Small intestine (tissue), 7 donors: ENCODE data around the gene AUNIP. TPM values are rescaled to one million over a fixed set of nuclear protein-coding genes. Genes with fewer than 3 reads are reported as not detected.

Experiments used
- DNase-seq, 2 donors: peaks; one replicate each; pipeline versions ENCODE4 v3.0.0 to v3.0.0-alpha.2; 2013
- FAIRE-seq: peaks from 2 replicates; lab custom pipeline; 2012; peaks lifted over from hg19 to GRCh38; lab: Jason Lieb, UNC
- H3K27ac ChIP-seq, 3 donors: one replicate each; pipeline ENCODE4 v1.5.1; 2013; ENCODE audit warnings: low read length in 2 of 3, mild to moderate bottlenecking in 2 of 3, control low read depth in 1 of 3, inconsistent platforms in 1 of 3, low read depth in 1 of 3, moderate library complexity in 1 of 3
- H3K27me3 ChIP-seq, 3 donors: one replicate each; pipeline ENCODE4 v1.6.1; 2013; ENCODE audit warnings: low read length in 3 of 3, inconsistent platforms in 1 of 3; ENCODE audit not compliant: control insufficient read depth in 3 of 3, insufficient read depth in 3 of 3
- H3K36me3 ChIP-seq, 3 donors: one replicate each; pipeline ENCODE4 v1.6.1; 2013; ENCODE audit warnings: low read length in 3 of 3, inconsistent platforms in 1 of 3, low read depth in 1 of 3, mild to moderate bottlenecking in 1 of 3, moderate library complexity in 1 of 3; ENCODE audit not compliant: control insufficient read depth in 3 of 3, insufficient read depth in 2 of 3
- H3K4me1 ChIP-seq, 3 donors: one replicate each; pipeline ENCODE4 v1.6.1; 2013; ENCODE audit warnings: low read length in 2 of 3, inconsistent platforms in 1 of 3, low read depth in 1 of 3, mild to moderate bottlenecking in 1 of 3, moderate library complexity in 1 of 3; ENCODE audit not compliant: control insufficient read depth in 3 of 3, insufficient read depth in 2 of 3
- H3K4me3 ChIP-seq, 3 donors: one replicate each; pipeline ENCODE4 v1.5.1; 2013; ENCODE audit warnings: low read length in 3 of 3, control low read depth in 1 of 3, inconsistent platforms in 1 of 3, low read depth in 1 of 3, mild to moderate bottlenecking in 1 of 3, moderate library complexity in 1 of 3
- H3K9me3 ChIP-seq, 2 donors: one replicate each; pipeline ENCODE4 v1.6.1; 2013; ENCODE audit warnings: low read depth in 1 of 2, low read length in 1 of 2; ENCODE audit not compliant: control insufficient read depth in 2 of 2, insufficient read depth in 1 of 2
- WGBS, 3 donors: extraction: QIAGEN DNeasy Blood & Tissue Kit; methylation state at CpG; one replicate each; pipeline ENCODE4 v1.1.7; 2013; 5-methylcytosine and 5-hydroxymethylcytosine counted together
- polyA plus RNA-seq, 4 donors: library from polyadenylated mRNA; stranded (reverse) in 3 of 4; unstranded in 1 of 4; fragments of 200-250 nt in 3 of 4; fragments of 120-200 nt in 1 of 4; gene quantifications; one replicate each; pipeline versions ENCODE4 v1.2.1 to v1.2.3, GENCODE V29; 2013
- donor health status: healthy with polysubstance abuse.
- donor health status: control.
- donor health status: control.
- donor health status: Bipolar disorder and iron deficiency.
- donor health status: healthy.

The AUNIP gene
- polyA plus RNA-seq, 4 donors: 0.67 to 3.2 (median 1.9) TPM; not detected in 1

DNA sequence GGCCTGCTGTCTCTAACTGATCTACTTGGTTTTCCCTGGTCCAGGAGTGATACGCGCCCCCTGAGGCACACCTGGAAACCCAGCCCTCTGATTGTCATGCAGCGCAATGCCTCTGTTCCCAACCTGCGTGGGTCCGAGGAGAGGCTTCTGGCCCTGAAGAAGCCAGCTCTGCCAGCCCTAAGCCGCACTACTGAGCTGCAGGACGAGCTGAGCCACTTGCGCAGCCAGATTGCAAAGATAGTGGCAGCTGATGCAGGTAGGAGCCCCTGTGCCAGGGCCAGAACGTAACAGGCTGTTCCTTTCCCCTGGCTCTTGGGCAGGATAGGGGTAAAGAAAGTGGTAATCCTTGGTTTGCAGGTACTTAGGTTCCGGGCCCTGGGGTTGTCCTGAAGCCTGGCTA lies 32.7 kb downstream of the AUNIP start:
- Histone ChIP-seq H3K36me3 (peaks cover 18 to 64% (median 27%) of the 10 kb centered on the region in 3 donors), H3K27ac (no peak overlapping the region), H3K9me3 (no peaks in the 10 kb centered on the region), H3K4me3 (no peak overlapping the region), H3K27me3 (no peaks in the 10 kb centered on the region), H3K4me1 (peaks cover 0 to 4% (median 0%) of the 10 kb centered on the region in 3 donors)
- DNase-seq: no peak
- no peak for FAIRE-seq
- WGBS, 3 donors: 96 to 97% (median 96%) methylated on average over 10 of the region's 10 CpGs

DNA sequence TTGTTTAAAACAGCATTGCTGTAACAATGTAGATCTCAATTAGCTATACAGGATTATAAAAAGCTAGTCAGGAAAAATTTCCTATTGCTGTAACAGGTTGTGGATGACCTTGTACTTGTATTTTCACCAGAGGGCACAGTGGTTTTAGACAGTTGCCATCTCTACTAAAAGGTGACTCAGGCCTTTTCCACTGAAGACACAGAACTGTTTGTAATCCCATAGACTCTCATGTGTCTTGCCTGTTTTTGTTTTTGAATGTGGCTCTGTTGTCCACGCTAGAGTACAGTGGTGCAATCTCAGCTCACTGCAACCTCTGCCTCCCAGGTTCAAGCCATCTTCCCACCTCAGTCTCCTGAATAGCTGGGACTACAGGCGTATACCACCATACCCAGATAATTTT lies 33.7 kb downstream of the AUNIP start:
- Histone ChIP-seq H3K9me3 (no peaks in the 10 kb centered on the region), H3K36me3 (peaks cover 11 to 65% (median 23%) of the 10 kb centered on the region in 3 donors), H3K27me3 (no peaks in the 10 kb centered on the region), H3K27ac (no peak overlapping the region), H3K4me1 (peaks cover 0 to 12% (median 0%) of the 10 kb centered on the region in 3 donors), H3K4me3 (no peak overlapping the region)
- 91 to 98% (median 94%) methylated on average over 2 of the region's 2 CpGs for WGBS, 3 donors
- FAIRE-seq: no peak
- DNase-seq: no peak

DNA sequence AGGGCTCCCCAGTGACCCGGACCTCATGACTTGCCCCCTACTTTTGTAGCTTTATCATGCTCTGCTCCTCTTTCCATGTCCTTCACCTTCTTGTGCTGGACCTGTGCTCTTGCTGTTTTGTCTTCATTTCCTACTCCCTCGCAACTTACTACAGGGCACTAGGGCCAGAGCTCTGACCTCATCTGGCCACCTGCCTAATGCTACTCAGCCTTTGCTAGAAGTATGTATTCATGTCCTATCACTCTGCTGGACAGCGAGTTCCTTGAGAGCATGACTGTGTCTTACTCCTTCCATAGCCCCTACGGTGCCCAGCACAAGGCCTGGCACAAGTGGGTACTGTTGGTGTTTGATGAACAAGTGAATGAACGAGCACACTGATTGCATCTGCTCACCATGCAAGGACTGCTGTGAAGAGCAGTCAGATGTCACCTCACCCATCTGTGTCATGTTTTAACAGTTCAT lies 37.6 kb downstream of the AUNIP start:
- no peak overlapping the region for H3K27ac ChIP-seq
- H3K27me3 ChIP-seq: no peaks in the 10 kb centered on the region
- peaks cover 0 to 41% (median 8%) of the 10 kb centered on the region in 3 donors for H3K36me3 ChIP-seq
- H3K4me1 ChIP-seq: peaks cover 0 to 31% (median 0%) of the 10 kb centered on the region in 3 donors
- WGBS, 3 donors: 72 to 79% (median 75%) methylated on average over 5 of the region's 5 CpGs
- FAIRE-seq (no peak), DNase-seq (no peak)
- peak overlapping the region in 2 of 3 donors; percentile 77 to 82 for H3K4me3 ChIP-seq
- no peaks in the 10 kb centered on the region for H3K9me3 ChIP-seq

DNA sequence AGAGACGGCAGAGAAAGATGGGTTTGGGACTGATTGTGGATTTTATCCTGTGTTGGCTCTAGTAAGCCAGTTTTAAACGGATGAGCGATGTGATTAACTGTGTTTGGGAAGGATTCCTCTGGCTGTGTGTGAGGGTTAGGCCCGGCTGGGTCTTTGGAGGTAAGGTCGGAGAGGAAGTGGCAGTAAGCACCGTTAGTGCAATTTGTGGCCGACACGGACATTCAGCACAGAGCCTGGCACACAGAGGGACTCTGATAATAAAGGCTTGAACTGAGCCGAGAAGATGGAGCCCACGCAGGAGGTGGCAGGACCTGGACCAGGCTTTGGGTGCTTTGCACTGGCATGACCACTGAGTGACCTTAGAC lies 38.2 kb downstream of the AUNIP start:
- H3K9me3 ChIP-seq: no peaks in the 10 kb centered on the region
- peaks cover 0 to 41% (median 4%) of the 10 kb centered on the region in 3 donors for H3K36me3 ChIP-seq
- H3K27ac ChIP-seq: peak overlapping the region; percentile 45 to 93 (median 88)
- no peaks in the 10 kb centered on the region for H3K27me3 ChIP-seq
- DNase-seq: no peak
- peak overlapping the region in 2 of 3 donors; percentile 77 to 82 for H3K4me3 ChIP-seq
- H3K4me1 ChIP-seq: peaks cover 0 to 31% (median 0%) of the 10 kb centered on the region in 3 donors
- 19 to 31% (median 26%) methylated on average over 10 of the region's 10 CpGs for WGBS, 3 donors
- FAIRE-seq: no peak

DNA sequence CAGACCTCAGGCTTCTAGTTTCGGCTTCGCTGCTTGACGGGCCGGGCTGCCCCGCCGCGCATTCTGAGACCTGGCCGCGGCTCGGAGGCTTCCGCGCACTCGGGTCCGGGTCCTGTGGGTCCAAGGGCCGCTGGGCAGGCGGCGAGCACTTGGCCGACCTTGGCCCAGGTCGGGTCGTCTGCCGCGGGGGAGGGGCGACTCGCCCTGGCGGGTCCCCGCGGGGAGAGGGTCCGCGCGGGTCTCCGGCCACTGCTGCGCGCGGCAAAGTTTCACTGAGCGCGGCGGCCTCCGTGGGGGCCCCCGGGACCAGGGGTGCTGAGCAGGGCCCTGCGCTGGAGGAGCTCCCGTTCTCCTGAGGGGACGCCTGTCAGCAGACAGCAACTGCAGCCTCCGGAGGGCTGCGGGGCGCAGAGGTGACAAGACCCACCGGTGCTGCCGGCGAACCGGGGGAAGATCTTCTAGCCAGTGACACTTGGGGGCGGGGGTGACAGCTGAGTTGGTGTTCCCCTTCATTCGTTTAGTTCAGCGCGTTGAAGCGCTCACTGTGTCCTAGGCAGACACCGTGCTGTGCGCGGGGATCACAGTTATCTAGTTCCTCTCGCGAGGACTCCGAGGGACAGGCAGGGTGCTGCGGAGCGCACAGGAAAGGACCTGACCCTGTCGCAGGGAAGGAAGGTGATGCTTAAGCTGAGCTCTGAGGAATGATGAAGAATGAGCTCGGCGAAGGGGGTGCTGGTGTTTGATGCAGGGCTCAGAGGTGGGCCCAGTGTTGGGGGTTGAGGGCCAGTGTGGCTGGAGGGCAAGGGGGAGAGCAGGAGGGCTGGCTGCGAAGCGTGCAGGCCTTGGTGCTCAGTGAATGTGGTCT lies 38.8 kb downstream of the AUNIP start:
- Histone ChIP-seq H3K4me1 (peaks cover 0 to 31% (median 0%) of the 10 kb centered on the region in 3 donors), H3K4me3 (peak overlapping the region; percentile 77 to 87 (median 82)), H3K27me3 (no peaks in the 10 kb centered on the region), H3K27ac (peak overlapping the region; percentile 88 to 95 (median 93)), H3K36me3 (peaks cover 0 to 42% (median 0%) of the 10 kb centered on the region in 3 donors), H3K9me3 (no peaks in the 10 kb centered on the region)
- DNase-seq (peak; percentile 76 to 85), FAIRE-seq (no peak)
- WGBS, 3 donors: 0 to 1% (median 1%) methylated on average over 55 to 67 of the region's 67 CpGs

DNA sequence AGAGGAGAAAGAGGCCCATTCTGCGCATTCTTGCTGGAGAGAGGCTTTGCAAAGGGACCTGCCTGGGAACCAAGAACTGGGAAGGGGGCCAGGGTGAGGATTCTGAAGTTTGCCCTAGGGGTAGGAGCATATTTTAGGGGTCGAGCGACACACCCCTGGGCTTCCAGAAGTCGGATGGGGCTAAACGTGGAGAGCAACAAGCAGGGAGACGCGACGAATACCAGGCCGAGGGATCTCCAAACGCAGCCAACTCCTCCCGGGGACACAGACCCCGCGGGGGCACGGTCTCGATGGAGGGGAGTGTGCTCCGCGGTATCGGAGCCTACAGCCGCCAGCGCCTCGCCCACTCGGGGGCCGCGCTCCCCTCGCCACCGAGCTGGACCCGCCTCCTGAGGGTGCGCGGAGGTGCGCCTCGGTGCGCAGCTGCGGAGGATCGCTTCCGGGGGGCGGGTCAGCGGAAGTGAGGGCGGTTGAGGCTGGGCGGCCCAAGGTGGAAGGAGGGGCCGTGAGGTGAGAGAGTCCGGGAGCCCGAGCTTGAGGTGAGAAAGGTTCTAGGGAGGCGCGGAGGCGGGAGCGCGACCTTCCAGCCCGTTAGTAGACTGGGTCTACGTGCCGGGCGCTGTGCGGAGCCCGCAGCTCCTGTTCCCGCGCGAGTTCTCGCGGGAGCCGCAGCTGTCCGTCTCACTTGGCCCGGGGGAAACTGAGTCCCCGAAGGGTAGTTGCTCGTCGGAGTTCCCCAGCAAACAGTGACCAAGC lies 39.6 kb downstream of the AUNIP start, which contains the start of gene MTFR1L:
Gene MTFR1L (plus strand): TSS at position 464 of the 756 bp plus-strand sequence. CDS start 3,151 bp downstream, outside the sequence.
- Histone ChIP-seq H3K27ac (peak within 1 kb of the TSS; percentile 88 to 95 (median 93)), H3K4me1 (peaks cover 0 to 31% (median 0%) of the 10 kb centered on the region in 3 donors), H3K4me3 (peak within 1 kb of the TSS; percentile 77 to 87 (median 82)), H3K36me3 (peaks cover 0 to 50% (median 0%) of the 10 kb centered on the region in 3 donors), H3K27me3 (no peaks in the 10 kb centered on the region), H3K9me3 (no peaks in the 10 kb centered on the region)
- no peak for FAIRE-seq
- WGBS, 3 donors: 0 to 1% (median 0%) methylated on average over 62 to 64 of the region's 64 CpGs
- DNase-seq: peak; percentile 96

DNA sequence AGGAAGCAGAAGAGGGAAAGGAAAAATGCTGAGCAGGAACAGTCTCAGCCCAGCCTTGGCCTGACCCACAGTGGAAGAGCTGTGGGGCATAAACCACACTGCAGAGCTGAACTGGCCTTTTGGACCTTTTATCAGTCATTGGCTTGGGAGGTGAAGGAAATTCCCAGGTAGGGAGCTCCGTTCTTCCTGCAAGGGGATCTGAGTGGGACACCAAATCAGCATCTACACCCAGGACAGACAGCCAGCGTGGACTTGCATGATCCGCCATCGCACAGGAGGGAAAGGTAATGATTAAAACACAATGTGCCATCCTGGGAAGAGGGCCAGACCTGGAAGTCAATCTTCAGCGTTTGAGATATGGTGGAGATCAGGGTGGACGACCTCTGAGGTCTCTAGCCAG lies 40.7 kb downstream of the AUNIP start:
- peak overlapping the region in 2 of 3 donors; percentile 77 to 82 for H3K4me3 ChIP-seq
- peaks cover 0 to 31% (median 0%) of the 10 kb centered on the region in 3 donors for H3K4me1 ChIP-seq
- FAIRE-seq: no peak
- peak overlapping the region; percentile 88 to 95 (median 93) for H3K27ac ChIP-seq
- WGBS, 3 donors: 16 to 54% (median 37%) methylated on average over 6 of the region's 6 CpGs
- no peaks in the 10 kb centered on the region for H3K27me3 ChIP-seq
- peak; percentile 67 to 85 for DNase-seq
- peaks cover 0 to 53% (median 0%) of the 10 kb centered on the region in 3 donors for H3K36me3 ChIP-seq
- H3K9me3 ChIP-seq: no peaks in the 10 kb centered on the region
